HCT116 (cell line): ENCODE measurements around the gene CLCA2.

Source experiments
- ELF1 ChIP-seq: IDR thresholded peaks from 2 replicates; pipeline ENCODE4 v1.6.1; 2012; ENCODE audit warnings: low read depth, borderline replicate concordance
- POLR2A ChIP-seq: IDR thresholded peaks from 2 replicates; pipeline ENCODE4 v1.7.0; 2011; ENCODE audit warnings: borderline replicate concordance; ENCODE audit not compliant: insufficient read depth, insufficient read length; ENCODE audit errors: extremely low read depth
- TF ChIP-seq, protein P1 (sequence below), 3 experiments: fragments of 200-600 bp in 1 of 3; sonication (generic) in 1 of 3; IDR thresholded peaks in 2 of 3; conservative IDR thresholded peaks in 1 of 3; 2 replicates each; pipeline ENCODE4 v1.5.1; 2012 to 2017; ENCODE audit warnings: low read depth in 2 of 3, low read length in 2 of 3, antibody characterized with exemption in 1 of 3, borderline replicate concordance in 1 of 3, control low read depth in 1 of 3, mild to moderate bottlenecking in 1 of 3, mixed read lengths in 1 of 3, mixed run types in 1 of 3, moderate library complexity in 1 of 3; ENCODE audit not compliant: insufficient read depth in 1 of 3

DNA sequence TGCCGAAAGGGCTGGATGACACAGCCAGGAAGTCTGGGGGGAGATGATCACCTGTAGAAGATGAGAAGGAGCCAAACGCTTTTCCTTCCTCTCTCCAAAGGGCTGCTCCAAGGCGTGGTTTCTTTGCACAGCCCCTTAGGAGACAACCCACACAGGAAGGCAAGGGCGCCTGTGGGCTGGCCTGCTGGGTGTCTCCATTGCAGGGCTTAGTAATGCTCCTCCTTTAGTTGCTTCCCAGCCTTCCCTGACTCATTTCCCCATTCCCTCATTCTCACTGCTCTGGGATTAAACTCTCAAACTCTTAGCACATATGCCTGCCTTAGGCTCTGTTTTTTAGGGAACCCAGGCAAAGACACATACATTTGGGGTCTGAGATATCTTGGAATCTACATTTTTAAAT is 43.0 kb downstream of the CLCA2 start:
- no peak for TF ChIP-seq ELF1
- TF ChIP-seq, protein P1, sequence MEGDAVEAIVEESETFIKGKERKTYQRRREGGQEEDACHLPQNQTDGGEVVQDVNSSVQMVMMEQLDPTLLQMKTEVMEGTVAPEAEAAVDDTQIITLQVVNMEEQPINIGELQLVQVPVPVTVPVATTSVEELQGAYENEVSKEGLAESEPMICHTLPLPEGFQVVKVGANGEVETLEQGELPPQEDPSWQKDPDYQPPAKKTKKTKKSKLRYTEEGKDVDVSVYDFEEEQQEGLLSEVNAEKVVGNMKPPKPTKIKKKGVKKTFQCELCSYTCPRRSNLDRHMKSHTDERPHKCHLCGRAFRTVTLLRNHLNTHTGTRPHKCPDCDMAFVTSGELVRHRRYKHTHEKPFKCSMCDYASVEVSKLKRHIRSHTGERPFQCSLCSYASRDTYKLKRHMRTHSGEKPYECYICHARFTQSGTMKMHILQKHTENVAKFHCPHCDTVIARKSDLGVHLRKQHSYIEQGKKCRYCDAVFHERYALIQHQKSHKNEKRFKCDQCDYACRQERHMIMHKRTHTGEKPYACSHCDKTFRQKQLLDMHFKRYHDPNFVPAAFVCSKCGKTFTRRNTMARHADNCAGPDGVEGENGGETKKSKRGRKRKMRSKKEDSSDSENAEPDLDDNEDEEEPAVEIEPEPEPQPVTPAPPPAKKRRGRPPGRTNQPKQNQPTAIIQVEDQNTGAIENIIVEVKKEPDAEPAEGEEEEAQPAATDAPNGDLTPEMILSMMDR (IDR thresholded peaks at IDR 0.05 in 2 of 3, conservative IDR thresholded peaks at IDR 0.05 in 1 of 3; ENCODE audit: borderline replicate concordance in 1 of 3, insufficient read depth in 1 of 3, low read depth in 2 of 3, low read length in 2 of 3), result no peak
- TF ChIP-seq POLR2A, result no peak
